ENCODE measurements around the gene CD80. TPM values are rescaled to one million over a fixed set of nuclear protein-coding genes. Genes with fewer than 3 reads are reported as not detected.

Gene CD80
- total RNA-seq, 6 experiments from 2014 or later, result 0.26 to 1.3 (median 0.51) TPM

GRCh38 chr3:119510690-119511089 lies 48.7 kb downstream of the CD80 start:
- Histone ChIP-seq H3K36me3 (peaks cover 0 to 56% (median 3%) of the 10 kb centered on the region in 4 donors), H3K4me1 (no peaks in the 10 kb centered on the region), H3K9me3 (no peaks in the 10 kb centered on the region), H3K4me3 (no peak overlapping the region), H3K27ac (no peak overlapping the region), H3K27me3 (no peaks in the 10 kb centered on the region)
- TF ChIP-seq POLR2A (IDR thresholded peaks at IDR 0.05), result no peak
- no peak for TF ChIP-seq CTCF (IDR thresholded peaks at IDR 0.05)
- ATAC-seq (no peak), DNase-seq (no peak)
- intact Hi-C loops (cut with DNase I), result no loop called here

GRCh38 chr3:119508172-119508845 lies 51.1 kb downstream of the CD80 start:
- Histone ChIP-seq H3K36me3 (peaks cover 0 to 42% (median 3%) of the 10 kb centered on the region in 4 donors), H3K4me3 (no peak overlapping the region), H3K27ac (no peak overlapping the region), H3K9me3 (no peaks in the 10 kb centered on the region), H3K4me1 (no peaks in the 10 kb centered on the region), H3K27me3 (no peaks in the 10 kb centered on the region)
- intact Hi-C loops (cut with DNase I), result no loop called here
- ATAC-seq (no peak), DNase-seq (no peak)
- WGBS (ENCODE audit: insufficient coverage, low coverage, low lambda C conversion rate, missing lambda C conversion rate), result 55% methylated on average over 1 of the region's 1 CpG
- TF ChIP-seq CTCF (IDR thresholded peaks at IDR 0.05) (no peak), POLR2A (IDR thresholded peaks at IDR 0.05) (no peak)

GRCh38 chr3:119507404-119507803 lies 52.0 kb downstream of the CD80 start:
- ATAC-seq (no peak), DNase-seq (no peak)
- H3K4me1 ChIP-seq, result no peaks in the 10 kb centered on the region
- WGBS (ENCODE audit: insufficient coverage, low coverage, low lambda C conversion rate, missing lambda C conversion rate), result 93% methylated on average over 2 of the region's 2 CpGs
- peaks cover 0 to 42% (median 3%) of the 10 kb centered on the region in 4 donors for H3K36me3 ChIP-seq
- no peak overlapping the region for H3K4me3 ChIP-seq
- H3K27ac ChIP-seq, result no peak overlapping the region
- TF ChIP-seq CTCF (IDR thresholded peaks at IDR 0.05) (no peak), POLR2A (IDR thresholded peaks at IDR 0.05) (no peak)
- no peaks in the 10 kb centered on the region for H3K27me3 ChIP-seq
- intact Hi-C loops (cut with DNase I), result no loop called here
- no peaks in the 10 kb centered on the region for H3K9me3 ChIP-seq

GRCh38 chr3:119506631-119507030 lies 52.8 kb downstream of the CD80 start:
- ATAC-seq, result peak in 1 of 4 donors; percentile 65
- H3K27ac ChIP-seq, result no peak overlapping the region

More at GRCh38 chr3:119506631-119507030, 52.8 kb downstream of the CD80 start:
- Histone ChIP-seq H3K4me1 (no peaks in the 10 kb centered on the region), H3K4me3 (peak overlapping the region in 1 of 3 donors; percentile 2), H3K9me3 (no peaks in the 10 kb centered on the region), H3K36me3 (peaks cover 0 to 42% (median 3%) of the 10 kb centered on the region in 4 donors), H3K27me3 (no peaks in the 10 kb centered on the region)
- 40% methylated on average over 4 of the region's 4 CpGs for WGBS (ENCODE audit: insufficient coverage, low coverage, low lambda C conversion rate, missing lambda C conversion rate)
- TF ChIP-seq POLR2A (IDR thresholded peaks at IDR 0.05) (no peak), CTCF (IDR thresholded peaks at IDR 0.05) (no peak)
- no peak for DNase-seq
- intact Hi-C loops (cut with DNase I), result no loop called here

Measured in right lobe of liver (tissue), 6 donors.